Measurements from ENCODE around the gene GRIP2. TPM values are rescaled to one million over a fixed set of nuclear protein-coding genes. Genes with fewer than 3 reads are reported as not detected.

The GRIP2 gene
- total RNA-seq, 1 donor from 2014 or later: not detected

- Histone ChIP-seq H3K27me3 (ENCODE audit: control insufficient read depth, insufficient read depth, low read length) (peaks cover 24% of the 10 kb centered on the region), H3K36me3 (ENCODE audit: control insufficient read depth, insufficient read depth, low read length) (no peaks in the 10 kb centered on the region), H3K4me3 (ENCODE audit: low read depth, low read length) (no peak overlapping the region)
- no peak for DNase-seq (ENCODE audit: low read depth)
- TF ChIP-seq CTCF (IDR thresholded peaks at IDR 0.05; ENCODE audit: insufficient read depth, low read length, poor library complexity, severe bottlenecking): no peak
Measured at GRCh38 chr3:14532691-14533456, 7.3 kb downstream of the GRIP2 start.

- no peak for TF ChIP-seq CTCF (IDR thresholded peaks at IDR 0.05; ENCODE audit: insufficient read depth, low read length, poor library complexity, severe bottlenecking)
- Histone ChIP-seq H3K4me3 (ENCODE audit: low read depth, low read length) (no peak overlapping the region), H3K27me3 (ENCODE audit: control insufficient read depth, insufficient read depth, low read length) (peaks cover 24% of the 10 kb centered on the region), H3K36me3 (ENCODE audit: control insufficient read depth, insufficient read depth, low read length) (no peaks in the 10 kb centered on the region)
- DNase-seq (ENCODE audit: low read depth): no peak
Measured at GRCh38 chr3:14531856-14532395, 8.2 kb downstream of the GRIP2 start.

GRCh38 chr3:14528081-14528480 lies 12.1 kb downstream of the GRIP2 start:
- Histone ChIP-seq H3K27me3 (ENCODE audit: control insufficient read depth, insufficient read depth, low read length) (peaks cover 7% of the 10 kb centered on the region), H3K36me3 (ENCODE audit: control insufficient read depth, insufficient read depth, low read length) (no peaks in the 10 kb centered on the region), H3K4me3 (ENCODE audit: low read depth, low read length) (no peak overlapping the region)
- no peak for TF ChIP-seq CTCF (IDR thresholded peaks at IDR 0.05; ENCODE audit: insufficient read depth, low read length, poor library complexity, severe bottlenecking)
- DNase-seq (ENCODE audit: low read depth): no peak

- Histone ChIP-seq H3K36me3 (ENCODE audit: control insufficient read depth, insufficient read depth, low read length) (no peaks in the 10 kb centered on the region), H3K27me3 (ENCODE audit: control insufficient read depth, insufficient read depth, low read length) (peaks cover 4% of the 10 kb centered on the region), H3K4me3 (ENCODE audit: low read depth, low read length) (no peak overlapping the region)
- TF ChIP-seq CTCF (IDR thresholded peaks at IDR 0.05; ENCODE audit: insufficient read depth, low read length, poor library complexity, severe bottlenecking): no peak
- no peak for DNase-seq (ENCODE audit: low read depth)
Measured at GRCh38 chr3:14525685-14526631, 14.2 kb downstream of the GRIP2 start.

- no peak for DNase-seq (ENCODE audit: low read depth)
- Histone ChIP-seq H3K27me3 (ENCODE audit: control insufficient read depth, insufficient read depth, low read length) (peaks cover 4% of the 10 kb centered on the region), H3K4me3 (ENCODE audit: low read depth, low read length) (no peak overlapping the region), H3K36me3 (ENCODE audit: control insufficient read depth, insufficient read depth, low read length) (no peaks in the 10 kb centered on the region)
- no peak for TF ChIP-seq CTCF (IDR thresholded peaks at IDR 0.05; ENCODE audit: insufficient read depth, low read length, poor library complexity, severe bottlenecking)
Measured at GRCh38 chr3:14524920-14525660, 15.1 kb downstream of the GRIP2 start.

All from kidney epithelial cell (primary cell).